UCSD-AML1 (cell line): ENCODE data around the gene TAF5L.

Experiments
- DNase-seq: peaks from one replicate; lab custom pipeline; 2025; ENCODE audit not compliant: unreplicated experiment; lab: John Stamatoyannopoulos, UW

Gene TAF5L

GRCh38 chr1:229625915-229626831 lies at the start of gene TAF5L, which contains the start of gene URB2:
TSS of gene TAF5L (minus strand) at chr1:229626122. CDS start at chr1:229614482, 11,640 bp downstream.
TSS of gene URB2 (plus strand) at chr1:229626247. CDS start at chr1:229627634, 1,387 bp downstream.
- DNase-seq = peak; percentile 89

- no peak for DNase-seq
Measured at GRCh38 chr1:229675396-229675795, 49.5 kb upstream of the TAF5L start.

- DNase-seq = no peak
Measured at GRCh38 chr1:229674042-229674441, 48.1 kb upstream of the TAF5L start.

GRCh38 chr1:229672246-229672645 lies 46.3 kb upstream of the TAF5L start:
- DNase-seq = no peak

DNA sequence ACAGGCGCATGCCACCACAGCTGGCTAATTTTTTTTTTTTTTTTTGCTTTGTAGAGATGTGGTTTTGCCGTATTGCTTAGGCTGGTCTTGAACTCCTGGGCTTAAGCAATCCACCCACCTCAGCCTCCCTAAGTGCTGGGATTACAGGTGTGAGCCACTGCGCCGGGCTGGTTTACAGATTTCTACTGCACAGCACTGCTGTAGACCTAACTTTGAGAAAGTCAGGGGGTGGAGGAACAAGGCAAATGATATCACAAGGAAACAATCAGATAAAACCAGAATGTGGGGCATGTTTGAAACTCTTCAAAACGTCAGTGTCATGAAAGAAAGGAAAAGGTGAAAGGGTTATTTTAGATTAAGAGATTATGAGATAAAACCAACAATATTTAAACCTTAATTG lies 45.4 kb upstream of the TAF5L start:
- no peak for DNase-seq

GRCh38 chr1:229669333-229669732 lies 43.4 kb upstream of the TAF5L start:
- no peak for DNase-seq

GRCh38 chr1:229666585-229666984 lies 40.7 kb upstream of the TAF5L start:
- no peak for DNase-seq

DNA sequence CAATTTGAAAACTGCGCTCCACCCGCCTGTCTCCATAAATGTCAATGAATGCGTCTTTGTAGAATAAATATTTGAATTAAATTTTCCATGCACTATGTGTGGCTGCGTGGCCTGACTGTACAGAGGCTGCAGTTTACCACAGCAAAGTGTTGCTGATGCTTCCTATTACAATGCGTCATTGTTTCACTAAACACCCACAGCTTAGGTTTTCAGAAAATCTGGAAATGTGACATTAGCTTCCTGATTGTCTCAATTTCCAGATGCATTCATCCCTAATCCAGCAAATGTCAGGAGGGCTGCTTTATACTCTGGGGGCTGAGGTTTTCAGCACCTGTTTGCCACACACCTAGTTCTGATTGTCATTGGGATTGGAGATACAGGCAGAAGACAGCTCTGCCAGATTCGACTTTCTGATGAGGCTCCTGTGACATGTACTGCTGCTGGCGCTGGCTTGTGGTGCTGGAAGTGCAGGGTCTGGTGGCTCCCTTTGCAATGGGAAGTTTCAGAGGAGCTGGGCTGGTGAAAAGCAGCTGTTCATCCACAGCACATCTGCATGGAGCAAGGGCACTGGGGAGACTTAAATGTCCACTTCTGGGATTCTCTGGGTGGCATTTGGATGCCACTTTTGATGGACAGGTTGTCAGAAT lies 40.1 kb upstream of the TAF5L start:
- no peak for DNase-seq

- no peak for DNase-seq
Measured at GRCh38 chr1:229664133-229664689, 38.3 kb upstream of the TAF5L start.

GRCh38 chr1:229661897-229662296 lies 36.0 kb upstream of the TAF5L start:
- no peak for DNase-seq

DNA sequence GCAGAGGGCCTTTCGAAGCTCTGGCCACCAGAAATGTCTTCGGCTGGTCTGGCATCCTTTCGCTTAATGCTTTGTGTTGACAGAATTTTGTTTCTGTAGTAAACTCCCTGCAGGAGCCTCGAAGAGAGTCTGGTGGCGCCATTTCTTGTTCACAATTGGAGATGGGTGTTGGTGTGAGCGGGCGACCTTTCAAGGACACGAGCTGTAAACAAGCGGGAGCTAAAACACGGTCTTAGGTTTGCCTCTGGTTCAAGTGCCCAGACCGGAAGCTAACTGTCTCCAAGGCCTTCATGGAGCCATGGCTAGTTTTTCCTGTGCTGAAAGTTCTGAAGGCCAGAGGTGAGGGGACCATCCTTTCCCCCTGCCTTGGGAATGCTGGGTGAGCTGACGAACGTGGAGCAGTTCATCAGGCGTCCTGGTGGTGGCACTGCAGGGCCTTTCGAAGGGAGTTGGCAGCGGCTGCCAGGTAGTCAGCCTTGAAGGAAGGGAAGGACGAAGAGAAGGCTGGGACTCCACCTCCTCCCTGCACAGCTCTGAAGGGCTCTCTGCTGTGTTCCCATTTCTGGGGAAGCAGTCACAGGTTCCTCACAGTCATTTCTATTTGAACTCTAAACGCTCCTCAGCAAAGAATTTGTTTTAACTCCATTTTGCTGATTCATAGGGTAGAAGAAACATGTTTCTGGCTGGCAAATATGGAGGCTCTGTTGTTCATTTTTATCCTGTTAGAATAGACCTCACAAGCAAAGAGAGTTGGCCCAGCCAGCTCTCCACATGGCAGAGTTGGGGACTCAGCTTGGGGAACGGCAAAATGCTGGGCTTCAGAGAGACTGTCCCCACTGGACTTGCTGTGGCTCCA lies 35.3 kb upstream of the TAF5L start:
- DNase-seq = peak; percentile 65

GRCh38 chr1:229657993-229658755 lies 32.3 kb upstream of the TAF5L start:
- no peak for DNase-seq

DNA sequence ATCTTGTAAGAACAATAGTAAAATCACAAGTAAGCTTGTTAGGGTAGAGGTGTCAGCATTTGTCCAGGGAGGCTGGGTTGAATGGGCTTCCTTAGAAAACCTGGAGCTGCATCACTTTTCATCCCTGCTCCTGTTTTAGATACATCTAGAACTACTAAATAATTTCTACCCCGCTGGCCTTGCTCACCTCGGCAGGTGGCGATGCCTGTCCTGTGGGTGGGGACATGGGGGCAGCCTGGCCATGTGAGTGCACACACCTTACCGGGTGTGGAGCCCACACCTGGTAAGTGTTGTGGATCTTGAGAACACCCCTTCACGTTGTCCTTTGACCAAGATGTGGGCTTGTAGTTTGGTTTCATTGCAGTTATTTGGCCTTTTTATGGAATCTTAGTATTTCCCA lies 29.9 kb upstream of the TAF5L start:
- DNase-seq = no peak

DNA sequence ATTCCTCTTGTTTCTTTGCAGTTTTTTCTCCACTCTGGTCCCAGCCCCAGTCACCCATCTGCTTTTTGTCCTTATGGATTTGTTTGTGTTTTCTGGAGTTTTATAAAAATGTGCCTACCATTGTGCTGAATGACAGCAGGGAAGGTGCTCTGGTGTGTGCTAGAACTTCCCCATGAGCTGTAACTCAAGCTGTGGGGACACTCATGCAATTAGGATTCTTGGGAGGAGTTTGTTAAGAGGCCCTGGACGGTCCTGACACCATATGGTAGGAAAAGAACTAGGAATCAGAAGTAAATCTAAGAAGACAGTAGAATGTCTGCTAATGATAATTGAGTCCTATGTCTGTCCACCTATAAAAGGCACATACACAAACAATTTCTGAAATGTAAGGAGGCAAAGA lies 27.5 kb upstream of the TAF5L start:
- DNase-seq = no peak

DNA sequence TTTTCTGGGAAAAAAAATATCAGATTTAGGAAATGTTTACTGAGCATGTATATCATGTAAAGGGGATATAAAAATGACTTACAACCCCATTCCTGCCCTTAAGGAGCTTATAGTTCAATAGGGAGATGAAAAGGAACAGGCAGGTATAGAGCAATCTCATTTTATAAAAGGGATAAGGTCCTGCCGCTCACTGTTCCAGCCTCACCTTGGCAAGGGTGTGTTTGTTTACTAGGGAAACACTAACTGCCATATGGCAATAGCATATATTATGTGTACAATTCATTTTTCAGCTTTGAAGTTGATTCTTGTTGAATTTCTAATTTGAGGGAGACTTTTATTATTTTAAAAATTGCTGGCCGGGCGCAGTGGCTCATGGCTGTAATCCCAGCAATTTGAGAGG lies 25.6 kb upstream of the TAF5L start:
- no peak for DNase-seq

DNA sequence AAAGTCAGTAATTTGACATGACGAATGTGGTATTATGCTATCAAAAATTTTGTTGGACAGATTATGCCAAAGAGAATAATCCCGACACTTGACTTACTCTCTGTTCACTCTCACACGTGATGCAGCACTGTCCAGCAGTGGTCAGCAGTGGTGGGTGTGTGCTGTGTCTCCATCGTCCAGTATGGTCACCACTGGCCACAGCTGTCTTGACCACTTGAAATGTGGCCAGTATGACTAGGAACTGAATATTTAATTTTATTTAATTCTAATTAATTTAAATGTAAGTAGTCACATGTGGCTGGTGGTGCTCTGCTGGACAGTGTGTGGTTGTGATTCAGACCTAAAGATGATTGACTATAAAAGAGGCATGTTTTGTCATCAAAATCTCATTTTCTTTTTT lies 24.1 kb upstream of the TAF5L start:
- no peak for DNase-seq

- no peak for DNase-seq
Measured at GRCh38 chr1:229648406-229648805, 22.5 kb upstream of the TAF5L start.

DNA sequence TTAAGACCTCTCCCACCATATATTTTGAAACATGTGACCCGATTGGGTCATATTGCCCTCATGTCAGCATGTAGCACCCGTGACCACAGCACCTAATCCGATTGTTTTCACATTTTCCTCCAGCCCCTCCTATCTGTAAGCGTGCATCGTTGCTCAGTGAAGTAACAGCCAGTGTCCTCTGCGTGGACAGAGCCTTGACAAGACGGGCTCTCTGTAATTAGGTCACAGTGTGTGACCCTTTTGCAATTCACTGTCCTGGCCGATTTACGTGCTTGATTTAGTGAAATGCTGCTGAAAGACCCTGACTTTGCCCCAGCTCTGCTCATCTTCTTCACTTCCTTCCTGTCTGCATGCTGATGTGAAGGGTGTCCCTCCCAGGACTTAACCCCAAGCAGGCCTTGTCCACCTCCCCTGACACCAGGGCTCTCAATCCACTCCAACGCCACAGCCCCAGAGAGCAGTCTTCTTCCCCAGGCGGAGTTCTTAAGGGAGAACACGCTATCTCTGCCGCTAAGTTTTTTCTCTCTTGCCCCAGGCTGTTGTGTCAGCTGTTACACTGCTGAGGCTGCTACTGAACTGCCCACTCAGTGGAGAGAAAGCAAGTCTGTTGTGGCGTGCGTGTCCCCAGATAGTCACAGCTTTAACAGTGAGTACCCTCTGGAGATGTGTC lies 19.5 kb upstream of the TAF5L start:
- no peak for DNase-seq

DNA sequence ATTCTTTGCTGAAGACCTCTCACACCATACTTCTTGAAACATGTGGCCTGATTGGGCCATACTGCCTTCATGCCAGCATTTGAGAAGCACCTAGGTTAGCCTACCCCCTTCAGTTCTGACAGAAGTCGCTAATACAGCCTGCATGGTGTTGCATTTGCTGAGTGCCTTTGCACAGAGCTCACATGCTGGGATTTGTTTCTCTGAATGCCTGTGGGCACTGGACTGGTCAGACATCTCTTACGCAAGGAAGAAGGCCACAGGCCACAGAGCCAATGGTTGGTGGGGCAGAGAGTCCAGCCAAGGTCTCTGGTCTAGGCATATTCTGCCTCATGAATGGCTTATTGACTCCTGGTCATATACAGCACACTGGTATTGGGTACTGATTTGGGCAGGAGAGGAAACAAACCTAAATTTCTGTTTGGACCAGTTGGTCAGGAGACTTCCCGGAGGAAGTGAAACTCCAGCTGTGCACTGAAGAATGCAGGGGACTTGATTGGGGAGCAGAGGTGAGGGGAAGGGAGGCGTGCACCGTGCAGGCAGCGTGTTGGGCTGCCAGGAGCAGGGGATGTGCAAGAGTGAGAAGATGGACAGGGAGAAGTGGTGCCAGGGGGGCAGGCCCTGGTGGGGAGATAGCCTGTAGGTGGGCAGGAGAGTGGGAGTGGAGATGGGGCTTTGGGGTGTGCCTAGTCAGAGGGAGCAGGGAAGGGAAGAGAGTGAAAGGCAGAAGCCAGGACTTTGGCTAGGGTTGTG lies 18.2 kb upstream of the TAF5L start:
- no peak for DNase-seq
